HG02943 (cell line): ENCODE results near the gene DSTN.

Experiments
- ATAC-seq: cut with Tn5 transposase; IDR thresholded peaks from one replicate; pipeline ENCODE4 v1.9.1; 2021; ENCODE audit warnings: mild to moderate bottlenecking, low read depth, moderate library complexity; ENCODE audit not compliant: unreplicated experiment

The DSTN gene

DNA sequence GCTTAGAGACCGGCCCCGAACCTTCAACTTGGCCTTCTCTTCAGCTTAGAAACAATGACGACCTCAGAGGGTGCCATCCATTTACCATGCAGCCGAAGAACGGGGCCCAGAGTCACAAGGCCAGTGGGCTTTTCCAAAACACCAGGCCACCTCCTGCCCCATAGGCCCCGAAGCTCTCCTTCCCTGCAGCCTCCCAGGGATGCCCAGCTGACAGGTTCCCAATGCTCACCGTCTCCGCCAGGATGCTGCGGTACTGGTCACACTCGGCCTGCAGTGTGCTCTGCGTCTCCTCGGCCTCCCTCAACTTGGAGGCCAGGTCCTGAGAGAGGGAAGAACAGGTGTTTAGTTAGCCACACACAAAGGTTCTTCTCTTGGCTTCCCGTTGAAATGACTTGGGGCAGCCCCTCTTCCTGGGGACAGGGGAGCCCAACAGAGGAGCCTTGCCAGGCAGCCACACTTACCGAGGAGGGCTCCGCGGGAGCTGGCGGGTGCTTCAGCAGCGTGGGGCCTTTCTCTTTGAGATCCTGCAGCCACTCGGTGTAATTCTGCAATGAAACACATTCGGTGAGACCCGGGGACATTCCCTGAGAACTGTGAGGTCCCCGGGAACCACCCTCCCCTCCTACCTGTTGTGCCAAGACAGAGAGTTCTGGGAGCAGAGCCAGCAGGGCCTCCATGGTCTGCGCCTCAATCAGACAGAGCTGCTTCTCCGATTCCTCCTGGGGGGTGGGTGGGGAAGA, 51.5 kb downstream of the DSTN start:
- no peak for ATAC-seq

DNA sequence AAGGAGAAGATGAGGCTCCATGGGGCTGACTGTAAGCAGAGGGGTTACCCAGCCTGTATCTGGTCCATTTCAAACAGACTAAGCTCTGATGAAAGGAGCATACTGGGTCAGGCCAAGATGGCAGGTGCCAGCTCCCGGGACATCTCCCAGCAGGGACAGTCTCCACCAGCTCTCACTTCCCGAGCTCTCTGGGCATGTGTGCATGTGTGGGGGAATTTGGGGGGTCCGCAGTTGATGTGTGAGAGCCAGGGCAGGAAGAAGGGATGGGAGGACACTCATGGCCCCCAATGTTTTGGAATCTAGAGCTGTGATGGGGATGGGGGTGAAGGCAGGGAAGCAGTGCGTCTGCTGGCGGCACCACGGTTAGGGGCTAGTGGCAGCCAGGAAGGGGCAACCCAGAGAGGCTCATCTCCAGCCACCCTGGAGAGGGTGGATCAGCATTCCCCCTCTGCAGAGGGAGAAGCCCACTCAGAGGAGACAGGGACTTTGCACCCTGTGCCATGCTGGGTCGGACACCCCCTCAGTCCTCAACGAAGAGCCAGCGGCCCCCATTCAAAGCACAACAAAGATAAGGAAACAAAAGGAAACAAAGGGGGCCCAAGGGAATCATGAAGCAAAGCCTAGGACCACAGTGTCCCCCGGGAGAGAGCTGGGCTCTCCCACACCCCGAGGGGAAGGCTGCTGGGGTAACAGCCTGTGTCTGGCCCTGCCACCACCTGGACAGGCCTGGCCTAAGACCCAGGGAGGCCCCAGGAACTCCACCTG, 52.4 kb downstream of the DSTN start:
- no peak for ATAC-seq

DNA sequence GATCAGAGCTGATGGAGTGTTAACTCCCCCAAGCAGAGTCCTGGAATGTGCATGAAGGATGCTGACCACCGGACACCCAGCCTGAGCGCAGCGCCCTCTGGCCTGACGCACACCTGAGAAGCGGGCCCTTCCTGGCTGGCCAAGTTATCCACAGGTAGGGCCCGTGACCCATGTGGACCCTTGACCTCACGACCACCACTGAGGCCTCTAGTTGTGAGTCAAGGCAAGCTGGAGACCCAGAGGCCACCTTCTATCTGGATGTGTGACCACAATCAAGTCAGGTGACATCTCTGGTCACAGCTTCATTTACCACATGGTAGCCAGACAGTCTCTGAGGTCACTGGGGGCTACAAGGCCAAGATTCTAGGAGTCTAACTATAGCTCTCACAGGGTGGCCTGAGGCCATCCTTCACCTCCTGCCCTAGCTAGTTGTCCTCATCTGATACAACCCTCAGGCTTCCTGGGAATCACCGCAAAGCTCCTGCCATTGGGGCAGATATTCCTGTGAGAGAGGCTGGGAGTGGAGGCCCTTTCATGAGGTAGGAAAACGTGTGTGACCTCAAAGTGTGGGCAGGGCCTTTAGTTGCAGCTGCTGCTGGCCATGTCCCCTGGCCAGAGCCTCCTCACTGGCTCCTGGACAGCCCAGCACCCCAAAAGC, 53.1 kb downstream of the DSTN start:
- no peak for ATAC-seq

GRCh38 chr20:17624070-17624469, 54.2 kb downstream of the DSTN start:
- ATAC-seq, result no peak

GRCh38 chr20:17624551-17625245, 54.8 kb downstream of the DSTN start:
- ATAC-seq, result no peak

- no peak for ATAC-seq
Measured at GRCh38 chr20:17625246-17626051, 55.6 kb downstream of the DSTN start.

DNA sequence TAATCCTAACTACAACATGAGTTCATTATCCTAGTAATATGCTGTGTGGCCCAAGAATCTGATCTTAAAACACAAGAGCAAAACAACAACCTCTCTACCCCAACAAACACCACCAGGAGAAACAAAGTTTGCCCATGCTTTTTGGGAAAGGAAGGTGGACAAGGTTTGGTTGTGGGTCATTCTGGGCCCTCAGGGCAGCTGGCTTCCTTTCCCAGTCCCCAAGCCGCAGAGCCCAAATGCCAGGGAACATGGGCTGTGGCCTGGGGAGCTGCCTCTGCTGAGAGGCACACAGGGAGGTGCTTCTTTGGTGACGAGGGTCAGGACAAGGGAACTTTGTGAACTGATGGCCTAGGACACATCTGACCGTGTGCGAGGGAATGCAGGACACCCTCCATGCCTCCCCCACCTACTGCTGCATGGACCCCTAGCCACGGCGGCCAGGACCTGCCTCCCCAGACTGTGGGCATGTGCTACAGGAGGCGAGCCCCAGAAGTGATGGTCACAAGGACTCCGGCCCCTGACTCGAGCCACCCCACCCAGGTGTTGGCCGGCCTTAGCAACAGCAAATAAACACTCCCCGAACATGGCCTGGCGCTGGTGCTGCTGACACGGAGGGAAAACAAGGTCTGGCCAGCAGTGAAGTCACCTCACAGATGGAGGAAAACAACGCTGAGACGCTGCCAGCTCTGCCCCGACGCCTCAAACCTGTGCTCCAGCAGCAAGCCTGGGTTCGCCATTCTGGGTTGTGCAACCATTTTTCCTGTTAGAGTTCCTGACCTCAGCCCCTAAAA, 56.5 kb downstream of the DSTN start:
- ATAC-seq, result no peak

- no peak for ATAC-seq
Measured at GRCh38 chr20:17627101-17627955, 57.5 kb downstream of the DSTN start.

DNA sequence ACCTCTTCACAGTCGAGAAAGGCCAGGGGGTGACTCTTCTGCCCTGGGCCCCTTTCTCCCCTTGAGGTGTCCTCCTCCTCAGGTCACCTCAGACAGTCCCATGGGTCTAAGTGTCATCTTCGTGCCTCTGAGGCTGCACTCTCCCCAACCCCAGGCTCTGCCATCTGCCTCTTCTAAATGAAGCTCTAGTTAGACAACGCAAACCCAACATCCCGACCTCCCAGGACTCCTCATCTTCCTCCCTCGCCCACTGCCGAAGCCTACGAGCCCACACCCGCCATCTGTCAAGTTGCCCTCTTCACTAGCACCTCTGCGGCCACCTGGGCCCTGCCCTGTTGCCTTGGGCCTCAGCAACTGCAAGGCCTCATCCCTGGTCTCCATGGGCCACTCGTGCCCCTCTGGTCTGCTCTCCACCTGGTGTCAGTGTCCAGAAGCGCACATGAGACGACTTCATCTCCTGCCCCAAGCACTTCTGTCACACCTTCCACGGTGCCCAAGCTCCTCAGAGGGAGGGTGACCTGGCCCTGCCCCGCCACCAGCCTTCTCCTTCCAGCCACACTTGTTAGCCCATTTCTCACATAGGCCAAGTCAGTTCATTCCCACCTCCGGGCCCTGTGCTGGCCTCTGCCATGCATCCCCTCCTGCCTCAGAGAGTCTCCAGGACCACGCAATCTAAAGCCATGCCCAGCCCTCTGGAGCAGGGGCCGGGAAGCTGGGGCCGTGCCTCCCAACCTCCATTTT, 58.4 kb downstream of the DSTN start:
- ATAC-seq, result no peak

GRCh38 chr20:17629025-17629424, 59.1 kb downstream of the DSTN start:
- no peak for ATAC-seq

- no peak for ATAC-seq
Measured at GRCh38 chr20:17629678-17630089, 59.8 kb downstream of the DSTN start.

GRCh38 chr20:17630151-17630805, 60.4 kb downstream of the DSTN start:
- no peak for ATAC-seq

DNA sequence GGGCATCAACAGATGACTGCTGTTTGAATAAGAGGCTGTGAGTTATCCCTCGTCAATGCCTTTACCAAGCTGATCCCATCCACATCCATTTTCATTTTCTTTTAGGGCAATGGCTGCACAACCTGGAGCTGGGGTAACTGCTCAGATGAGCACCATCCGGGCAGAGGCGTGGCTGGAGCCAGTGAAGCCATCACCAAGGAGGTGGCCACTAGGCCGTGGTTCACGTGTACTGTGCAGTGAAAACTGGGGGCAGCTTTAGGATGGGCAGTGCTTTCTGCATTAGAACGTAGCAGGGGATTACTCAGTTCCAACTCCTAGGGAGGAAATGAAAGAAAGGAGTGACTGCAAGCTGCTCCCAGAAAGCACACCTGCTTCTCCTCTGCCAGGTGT, 60.9 kb downstream of the DSTN start:
- no peak for ATAC-seq

- no peak for ATAC-seq
Measured at GRCh38 chr20:17631576-17632319, 61.9 kb downstream of the DSTN start.

DNA sequence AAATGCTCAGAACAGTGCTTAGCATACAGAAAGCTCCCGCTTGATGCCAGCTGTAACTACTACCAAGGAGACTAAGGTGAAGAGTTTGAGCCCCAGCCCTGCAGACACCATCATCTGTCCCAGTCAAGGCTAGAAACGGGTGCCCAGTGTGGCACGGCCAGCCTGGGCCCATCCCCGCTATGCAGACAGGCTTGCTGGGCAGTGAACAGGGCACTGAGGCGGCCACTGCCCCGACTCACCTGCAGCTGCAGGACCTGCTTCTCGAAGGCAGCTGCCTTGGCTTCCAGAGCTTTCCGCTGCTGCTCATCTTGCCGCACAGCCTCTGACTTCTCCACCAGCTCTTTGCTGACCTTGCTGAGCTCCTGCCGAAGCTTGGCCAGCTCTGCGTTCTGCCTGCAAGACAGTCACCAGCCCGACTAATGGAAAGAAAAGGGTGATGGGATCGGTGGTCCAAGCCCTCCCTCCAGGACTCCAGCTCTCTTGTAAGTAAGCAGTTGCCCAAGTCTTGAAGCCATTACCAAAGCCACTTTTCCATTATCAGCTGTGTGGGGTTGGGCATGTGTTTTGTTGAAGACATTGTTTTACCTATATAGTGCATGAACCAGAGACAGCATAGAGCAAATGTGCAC, 63.5 kb downstream of the DSTN start:
- no peak for ATAC-seq

DNA sequence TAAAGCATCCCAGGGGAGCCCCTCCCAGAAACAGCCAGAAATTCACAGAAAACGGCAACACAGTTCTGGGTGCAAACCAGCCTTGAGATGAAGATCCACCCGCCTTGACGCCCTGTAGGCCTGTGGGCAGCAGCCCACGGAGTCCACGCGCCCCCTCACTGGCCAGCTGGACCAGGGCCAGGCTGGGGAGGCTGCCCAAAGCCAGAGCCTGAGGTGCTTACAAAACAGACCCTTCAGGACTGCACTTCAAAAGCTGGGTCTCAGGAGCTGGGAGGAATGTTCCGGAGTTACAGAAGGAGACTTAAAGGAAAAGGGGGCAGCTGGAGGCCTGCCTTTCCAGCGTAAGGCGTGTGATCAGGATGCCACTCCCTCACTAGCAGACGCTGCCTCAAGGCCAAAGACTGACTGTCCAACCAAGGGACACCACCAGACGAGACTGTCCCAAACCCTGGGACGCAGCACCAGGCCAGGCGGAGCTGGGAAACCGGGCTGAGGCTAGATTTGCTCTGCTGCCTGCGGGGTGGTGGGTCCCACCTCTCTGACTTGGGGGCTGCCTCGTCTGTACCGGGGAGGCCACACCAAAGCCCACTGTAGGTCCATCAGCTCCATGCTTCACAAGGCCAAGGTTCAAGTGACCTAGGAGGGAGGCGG, 64.1 kb downstream of the DSTN start:
- no peak for ATAC-seq
